Body of pancreas (tissue), 4 donors: ENCODE results near the gene AMMECR1.

ENCODE experiments used
- CTCF ChIP-seq, 7 experiments: fragments of 450-650 bp in 4 of 7; fragments of 200-600 bp in 3 of 7; sonication (generic) in 3 of 7; IDR thresholded peaks; one replicate each; pipeline ENCODE4 v1.5.1; 2016 to 2019; ENCODE audit warnings: antibody characterized with exemption in 7 of 7
- POLR2A ChIP-seq, 3 donors: fragments of 450-650 bp; IDR thresholded peaks; one replicate each; pipeline ENCODE4 v1.6.1; 2016; ENCODE audit warnings: antibody characterized with exemption in 3 of 3, mild to moderate bottlenecking in 2 of 3

- TF ChIP-seq CTCF (IDR thresholded peaks at IDR 0.05): no peak
- no peak for TF ChIP-seq POLR2A (IDR thresholded peaks at IDR 0.05)
Measured at GRCh38 chrX:110245011-110245410, 72.9 kb downstream of the AMMECR1 start.
